Heart left ventricle (tissue), 13 donors: Measurements from ENCODE around the gene ZBTB7B.

Experiments
- CTCF ChIP-seq, 12 donors: fragments of 200-600 bp; sonication (generic) in 4 of 12; IDR thresholded peaks; one replicate each; pipeline versions ENCODE4 v1.5.0 to v1.8.0; 2018 to 2022; ENCODE audit warnings: antibody characterized with exemption in 12 of 12, mild to moderate bottlenecking in 5 of 12
- POLR2A ChIP-seq, 2 donors: fragments of 450-650 bp; IDR thresholded peaks; one replicate each; pipeline ENCODE4 v1.6.1; 2017; ENCODE audit warnings: antibody characterized with exemption in 2 of 2, mild to moderate bottlenecking in 2 of 2, moderate library complexity in 2 of 2
- donor health status: ischemic (EF 13 %, LVEDD 7.1; RV severe dilation, severe dysfunction).
- donor health status: DM: no; HTN: yes; CAD: no.
- donor health status: DM: no; HTN: no; CAD: no.
- donor health status: ischemic (EF 25% LVEDD 6.9; RV normal size, moderate dysfunction).
- donor health status: ischemic (EF 25% LVEDD 5.7; RV mildly dilated, moderate dysfunction).
- donor health status: ischemic (EF 35%, LVEDD 5.7; RV mildly dilated, moderate dysfunction).
- donor health status: nonischemic (EF 11% LVEDD 7.7; RV severe dilation, severe dysfunction).
- donor health status: DM: yes; HTN: yes; CAD: no.
- donor health status: PGD.
- donor health status: ischemic (EF 29% LVEDD 5.4; RV normal size, mild dysfunction).
- donor health status: nonischemic (EF 23%, LVEDD 6.1; RV moderate dilation, normal function).

DNA sequence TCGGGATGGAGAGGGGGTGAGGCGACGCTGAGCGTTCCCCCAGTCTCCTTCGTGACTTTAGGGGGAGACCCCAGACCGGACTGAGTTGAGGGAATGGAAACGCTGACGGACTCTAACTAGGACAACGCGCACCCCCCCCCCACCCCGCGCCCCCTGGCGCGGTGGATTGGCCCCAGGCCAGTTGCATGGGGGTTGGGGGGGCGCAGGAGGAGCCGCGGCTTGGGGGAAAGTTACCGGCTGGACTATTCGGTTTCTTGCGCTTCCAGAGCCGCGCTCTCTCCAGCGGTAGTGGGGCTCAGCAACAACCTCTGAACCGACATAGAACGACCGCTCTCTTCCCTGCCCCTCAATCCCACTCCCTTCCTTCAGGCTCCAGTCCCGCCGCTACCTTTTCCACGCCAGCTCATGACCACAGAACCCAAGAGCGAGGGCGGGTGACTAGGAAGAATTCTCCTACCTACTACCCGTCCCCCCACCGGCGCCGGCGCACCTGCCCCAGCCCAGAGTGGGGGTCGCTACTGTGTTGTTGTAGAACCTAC lies 694 bp downstream of the ZBTB7B start:
- no peak for TF ChIP-seq CTCF (IDR thresholded peaks at IDR 0.05)
- no peak for TF ChIP-seq POLR2A (IDR thresholded peaks at IDR 0.05)
